CD4-positive, CD25-positive, alpha-beta regulatory T cell (primary cell): ENCODE results near the gene CTCFL. TPM values are rescaled to one million over a fixed set of nuclear protein-coding genes. Genes with fewer than 3 reads are reported as not detected.

Experiments
- ATAC-seq, 2 donors: fragments of 150-1000 bp; cut with Tn5 transposase; one replicate each; pipeline ENCODE4 v1.10.0; 2021; ENCODE audit warnings: low read depth in 2 of 2, moderate number of reproducible peaks in 2 of 2, moderate library complexity in 1 of 2
- DNase-seq, 3 donors: peaks; one replicate each; pipeline versions ENCODE4 v3.0.0 to v3.0.0-alpha.2; 2012 to 2022; ENCODE audit warnings: mixed read lengths in 1 of 3
- H3K27ac ChIP-seq: one replicate; pipeline ENCODE4 v1.7.0; 2013; ENCODE audit warnings: mild to moderate bottlenecking, low read length; ENCODE audit not compliant: insufficient read depth, poor library complexity, severe bottlenecking
- H3K27me3 ChIP-seq: one replicate; pipeline ENCODE4 v1.7.0; 2013; ENCODE audit warnings: low read length; ENCODE audit not compliant: control insufficient read depth, insufficient read depth
- H3K36me3 ChIP-seq: one replicate; pipeline ENCODE4 v1.7.0; 2013; ENCODE audit warnings: mild to moderate bottlenecking, low read length, moderate library complexity; ENCODE audit not compliant: control insufficient read depth, insufficient read depth
- H3K4me1 ChIP-seq: 2 replicates; pipeline ENCODE4 v1.7.0; 2013; ENCODE audit warnings: mild to moderate bottlenecking, low read length; ENCODE audit not compliant: insufficient read depth, control insufficient read depth, poor library complexity, severe bottlenecking
- H3K4me3 ChIP-seq: one replicate; pipeline ENCODE4 v1.7.0; 2013; ENCODE audit warnings: low read depth, mild to moderate bottlenecking, low read length, moderate library complexity
- H3K9me3 ChIP-seq, 2 experiments: 1 replicate in 1 of 2; 2 replicates in 1 of 2; pipeline ENCODE4 v1.7.0; 2013; ENCODE audit warnings: low read length in 2 of 2, mild to moderate bottlenecking in 1 of 2, moderate library complexity in 1 of 2; ENCODE audit not compliant: control insufficient read depth in 2 of 2
- H3K27ac Mint-ChIP-seq, 3 donors: one replicate each; pipeline ENCODE4 v1.8.0; 2020 to 2022; ENCODE audit warnings: mild to moderate bottlenecking in 3 of 3, mixed read lengths in 3 of 3, moderate library complexity in 2 of 3
- H3K27me3 Mint-ChIP-seq: one replicate; pipeline ENCODE4 v1.8.0; 2022; ENCODE audit warnings: mild to moderate bottlenecking, mixed read lengths
- H3K36me3 Mint-ChIP-seq: one replicate; pipeline ENCODE4 v1.8.0; 2020; ENCODE audit warnings: mixed read lengths
- H3K4me1 Mint-ChIP-seq, 4 donors: one replicate each; pipeline ENCODE4 v1.8.0; 2020 to 2022; ENCODE audit warnings: mixed read lengths in 4 of 4, mild to moderate bottlenecking in 1 of 4
- H3K4me3 Mint-ChIP-seq, 4 donors: one replicate each; pipeline ENCODE4 v1.8.0; 2020 to 2022; ENCODE audit warnings: mild to moderate bottlenecking in 4 of 4, mixed read lengths in 4 of 4, moderate library complexity in 3 of 4
- H3K9me3 Mint-ChIP-seq, 7 donors: one replicate each; pipeline ENCODE4 v1.8.0; 2020 to 2022; ENCODE audit warnings: mixed read lengths in 7 of 7, mild to moderate bottlenecking in 3 of 7, moderate library complexity in 2 of 7
- polyA plus RNA-seq, 4 donors: library from polyadenylated mRNA; unstranded; fragments of 300-500 nt; fragmentation: Illumina TruSeq; gene quantifications; one replicate each; pipeline ENCODE4 v1.2.3, GENCODE V29; 2021
- total RNA-seq: library from RNA; stranded (reverse); gene quantifications from one replicate; pipeline ENCODE4 v1.2.3, GENCODE V29; 2022

Gene CTCFL
- total and polyA plus RNA-seq, 5 donors from 2014 or later, result not detected

GRCh38 chr20:57536120-57536708, 11.3 kb upstream of the CTCFL start:
- Mint-ChIP-seq H3K27ac (no peak overlapping the region), H3K27me3 (peaks cover 27% of the 10 kb centered on the region)
- ATAC-seq, result no peak

GRCh38 chr20:57535297-57535696, 10.4 kb upstream of the CTCFL start:
- no peak overlapping the region for H3K27ac Mint-ChIP-seq
- no peak for ATAC-seq
- no peaks in the 10 kb centered on the region for H3K36me3 Mint-ChIP-seq
- Histone ChIP-seq H3K36me3 (no peaks in the 10 kb centered on the region), H3K9me3 (no peaks in the 10 kb centered on the region), H3K4me1 (no peaks in the 10 kb centered on the region), H3K27me3 (peaks cover 4% of the 10 kb centered on the region), H3K4me3 (no peak overlapping the region), H3K27ac (no peak overlapping the region)
- H3K4me1 Mint-ChIP-seq, result no peaks in the 10 kb centered on the region
- peaks cover 0 to 5% (median under 1%) of the 10 kb centered on the region in 7 donors for H3K9me3 Mint-ChIP-seq
- H3K27me3 Mint-ChIP-seq, result peaks cover 27% of the 10 kb centered on the region
- no peak for DNase-seq
- H3K4me3 Mint-ChIP-seq, result no peak overlapping the region

More at GRCh38 chr20:57536120-57536708, 11.3 kb upstream of the CTCFL start:
- no peaks in the 10 kb centered on the region for H3K36me3 Mint-ChIP-seq
- H3K4me3 ChIP-seq, result no peak overlapping the region
- H3K4me1 Mint-ChIP-seq, result no peaks in the 10 kb centered on the region
- peaks cover 0 to 5% (median 2%) of the 10 kb centered on the region in 7 donors for H3K9me3 Mint-ChIP-seq
- no peaks in the 10 kb centered on the region for H3K9me3 ChIP-seq
- H3K27me3 ChIP-seq, result peaks cover 4% of the 10 kb centered on the region
- H3K36me3 ChIP-seq, result no peaks in the 10 kb centered on the region
- no peaks in the 10 kb centered on the region for H3K4me1 ChIP-seq
- H3K4me3 Mint-ChIP-seq, result no peak overlapping the region
- no peak overlapping the region for H3K27ac ChIP-seq
- no peak for DNase-seq

GRCh38 chr20:57532104-57532503, 7.2 kb upstream of the CTCFL start:
- no peak overlapping the region for H3K27ac ChIP-seq
- H3K4me3 Mint-ChIP-seq, result no peak overlapping the region
- H3K27me3 Mint-ChIP-seq, result peaks cover 23% of the 10 kb centered on the region
- H3K9me3 ChIP-seq, result no peaks in the 10 kb centered on the region
- no peak overlapping the region for H3K4me3 ChIP-seq
- H3K36me3 Mint-ChIP-seq, result no peaks in the 10 kb centered on the region
- H3K36me3 ChIP-seq, result no peaks in the 10 kb centered on the region
- peaks cover 3% of the 10 kb centered on the region for H3K27me3 ChIP-seq
- DNase-seq (no peak), ATAC-seq (no peak)
- peaks cover 0 to 2% (median 0%) of the 10 kb centered on the region in 7 donors for H3K9me3 Mint-ChIP-seq
- no peak overlapping the region for H3K27ac Mint-ChIP-seq
- no peaks in the 10 kb centered on the region for H3K4me1 Mint-ChIP-seq
- H3K4me1 ChIP-seq, result no peaks in the 10 kb centered on the region

GRCh38 chr20:57530327-57530981, 5.5 kb upstream of the CTCFL start:
- ATAC-seq, result no peak
- peaks cover 3% of the 10 kb centered on the region for H3K27me3 ChIP-seq
- no peaks in the 10 kb centered on the region for H3K9me3 ChIP-seq
- H3K9me3 Mint-ChIP-seq, result peaks cover 0 to 2% (median 0%) of the 10 kb centered on the region in 7 donors
- no peaks in the 10 kb centered on the region for H3K4me1 Mint-ChIP-seq
- H3K27me3 Mint-ChIP-seq, result peaks cover 13% of the 10 kb centered on the region
- H3K4me1 ChIP-seq, result no peaks in the 10 kb centered on the region
- H3K36me3 Mint-ChIP-seq, result no peaks in the 10 kb centered on the region
- H3K4me3 Mint-ChIP-seq, result no peak overlapping the region
- H3K36me3 ChIP-seq, result no peaks in the 10 kb centered on the region
- no peak for DNase-seq
- no peak overlapping the region for H3K4me3 ChIP-seq
- no peak overlapping the region for H3K27ac Mint-ChIP-seq
- no peak overlapping the region for H3K27ac ChIP-seq

- Histone ChIP-seq H3K9me3 (no peaks in the 10 kb centered on the region), H3K27ac (no peak overlapping the region), H3K36me3 (no peaks in the 10 kb centered on the region), H3K4me1 (no peaks in the 10 kb centered on the region), H3K4me3 (no peak overlapping the region), H3K27me3 (peaks cover 3% of the 10 kb centered on the region)
- Mint-ChIP-seq H3K4me3 (no peak overlapping the region), H3K9me3 (peaks cover 0 to 2% (median 0%) of the 10 kb centered on the region in 7 donors), H3K4me1 (no peaks in the 10 kb centered on the region), H3K27me3 (peaks cover 7% of the 10 kb centered on the region), H3K36me3 (no peaks in the 10 kb centered on the region), H3K27ac (no peak overlapping the region)
- ATAC-seq, result no peak
- DNase-seq, result no peak
These were observed 4.9 kb upstream of the CTCFL start for GRCh38 chr20:57529810-57530209.

GRCh38 chr20:57529160-57529585, 4.2 kb upstream of the CTCFL start:
- no peaks in the 10 kb centered on the region for H3K4me1 ChIP-seq
- no peak overlapping the region for H3K27ac ChIP-seq
- H3K36me3 ChIP-seq, result no peaks in the 10 kb centered on the region
- no peak for ATAC-seq
- DNase-seq, result no peak
- H3K9me3 ChIP-seq, result no peaks in the 10 kb centered on the region
- H3K27me3 ChIP-seq, result peaks cover 3% of the 10 kb centered on the region
- H3K36me3 Mint-ChIP-seq, result no peaks in the 10 kb centered on the region
- H3K4me3 ChIP-seq, result no peak overlapping the region
- no peak overlapping the region for H3K27ac Mint-ChIP-seq
- peaks cover 6% of the 10 kb centered on the region for H3K27me3 Mint-ChIP-seq
- H3K9me3 Mint-ChIP-seq, result peaks cover 0 to 2% (median 0%) of the 10 kb centered on the region in 7 donors
- no peak overlapping the region for H3K4me3 Mint-ChIP-seq
- H3K4me1 Mint-ChIP-seq, result no peaks in the 10 kb centered on the region

- H3K4me1 Mint-ChIP-seq, result peaks cover 0 to 2% (median under 1%) of the 10 kb centered on the region in 4 donors
- Histone ChIP-seq H3K36me3 (no peaks in the 10 kb centered on the region), H3K27me3 (peaks cover 3% of the 10 kb centered on the region), H3K27ac (no peak overlapping the region), H3K4me3 (no peak overlapping the region), H3K9me3 (no peaks in the 10 kb centered on the region), H3K4me1 (no peaks in the 10 kb centered on the region)
- no peaks in the 10 kb centered on the region for H3K36me3 Mint-ChIP-seq
- peaks cover 0 to 2% (median 0%) of the 10 kb centered on the region in 7 donors for H3K9me3 Mint-ChIP-seq
- ATAC-seq (no peak), DNase-seq (no peak)
- no peak overlapping the region for H3K27ac Mint-ChIP-seq
- peaks cover 6% of the 10 kb centered on the region for H3K27me3 Mint-ChIP-seq
- no peak overlapping the region for H3K4me3 Mint-ChIP-seq
These were observed 3.2 kb upstream of the CTCFL start for GRCh38 chr20:57528148-57528547.

- H3K4me1 ChIP-seq, result no peaks in the 10 kb centered on the region
- peaks cover 2% of the 10 kb centered on the region for H3K27me3 Mint-ChIP-seq
- no peaks in the 10 kb centered on the region for H3K36me3 Mint-ChIP-seq
- no peak for ATAC-seq
- no peak overlapping the region for H3K27ac ChIP-seq
- peaks cover 0 to 2% (median 0%) of the 10 kb centered on the region in 7 donors for H3K9me3 Mint-ChIP-seq
- peaks cover 3% of the 10 kb centered on the region for H3K27me3 ChIP-seq
- no peaks in the 10 kb centered on the region for H3K9me3 ChIP-seq
- DNase-seq, result no peak
- no peak overlapping the region for H3K27ac Mint-ChIP-seq
- H3K4me3 Mint-ChIP-seq, result no peak overlapping the region
- H3K4me1 Mint-ChIP-seq, result peaks cover 0 to 6% (median 3%) of the 10 kb centered on the region in 4 donors
- H3K36me3 ChIP-seq, result no peaks in the 10 kb centered on the region
- no peak overlapping the region for H3K4me3 ChIP-seq
These were observed 2.8 kb upstream of the CTCFL start for GRCh38 chr20:57527728-57528127.
